ENCODE data around the gene KCNQ5.

KCNQ5 gene

DNA sequence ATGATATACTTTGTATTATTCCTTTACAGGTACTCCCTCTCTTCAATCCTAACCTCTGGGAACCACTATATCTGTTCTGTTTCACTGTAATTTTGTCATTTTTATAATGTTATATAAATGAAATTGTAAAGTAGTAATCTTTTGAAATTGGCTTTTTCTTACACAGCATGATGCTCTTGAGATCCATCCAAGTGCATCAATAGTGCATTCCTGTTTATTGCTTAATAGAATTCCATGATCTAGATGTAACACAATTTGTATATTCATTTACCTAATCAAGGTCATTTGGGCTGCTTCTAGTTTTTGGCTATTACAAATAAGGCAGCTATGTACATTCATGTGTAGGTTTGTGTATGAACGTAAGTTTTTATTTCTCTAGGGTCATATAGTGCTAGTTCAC, 428.8 kb downstream of the KCNQ5 start:
- DNase-seq (ENCODE audit: low read depth in 2 of 2): no peak

DNA sequence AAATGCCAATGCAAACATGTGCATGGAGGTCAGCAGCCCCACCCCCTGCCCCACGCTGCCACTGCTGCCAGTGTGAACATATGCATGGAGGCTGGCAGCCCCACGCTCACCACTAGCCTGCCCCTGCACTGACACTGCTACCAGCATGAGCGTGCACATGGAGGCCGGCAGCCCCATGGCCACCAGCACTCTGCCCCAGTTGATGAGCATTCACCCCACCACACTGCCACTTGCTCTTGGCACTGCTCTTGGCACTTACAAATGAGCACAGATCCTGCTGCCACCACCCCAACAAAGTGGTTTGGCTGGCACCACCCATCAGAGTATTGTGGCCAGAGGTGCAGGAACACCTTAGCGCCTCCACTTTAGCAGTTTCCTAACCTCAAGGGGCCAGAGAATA, 429.3 kb downstream of the KCNQ5 start:
- DNase-seq (ENCODE audit: low read depth in 2 of 2): no peak

DNA sequence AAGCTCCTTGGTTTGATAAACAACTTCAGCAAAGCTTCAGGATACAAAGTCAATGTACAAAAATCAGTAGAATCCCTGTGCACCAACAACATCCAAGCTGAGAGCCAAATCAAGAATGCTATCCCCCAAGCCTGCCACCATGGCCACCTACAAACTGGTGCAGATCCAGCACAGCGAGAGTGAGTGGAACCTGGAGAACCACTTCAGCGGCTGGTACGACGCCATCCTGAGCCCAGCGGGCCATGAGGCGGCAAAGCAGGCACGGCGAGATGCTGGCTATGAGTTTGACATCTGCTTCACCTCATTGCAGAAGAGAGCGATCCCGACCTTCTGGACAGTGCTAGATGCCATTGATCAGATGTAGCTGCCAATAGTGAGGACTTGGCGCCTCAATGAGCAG, 433.1 kb downstream of the KCNQ5 start:
- no peak for DNase-seq (ENCODE audit: low read depth in 2 of 2)

- no peak for DNase-seq (ENCODE audit: low read depth in 2 of 2)
These were observed 436.9 kb downstream of the KCNQ5 start for GRCh38 chr6:73058736-73059135.

DNA sequence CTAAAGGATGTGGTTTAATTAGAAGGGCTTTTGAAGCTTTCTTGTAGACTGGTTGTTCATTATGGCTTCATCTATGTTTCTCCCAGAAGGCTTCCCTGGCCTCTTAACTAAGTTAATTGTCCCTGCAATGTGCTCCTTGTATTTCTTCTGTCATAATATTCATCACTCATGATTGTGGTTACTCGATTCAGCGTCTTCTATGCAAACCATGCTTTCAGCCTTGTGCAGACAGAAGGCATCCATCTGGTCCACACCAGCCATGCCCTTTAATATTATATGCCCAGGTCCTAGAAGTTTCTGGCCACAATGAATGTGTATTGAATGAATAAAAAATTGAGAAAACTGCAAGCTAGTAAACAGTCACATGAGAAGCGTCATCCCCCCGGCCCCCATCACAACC, 440.3 kb downstream of the KCNQ5 start:
- DNase-seq (ENCODE audit: low read depth in 2 of 2): no peak

DNA sequence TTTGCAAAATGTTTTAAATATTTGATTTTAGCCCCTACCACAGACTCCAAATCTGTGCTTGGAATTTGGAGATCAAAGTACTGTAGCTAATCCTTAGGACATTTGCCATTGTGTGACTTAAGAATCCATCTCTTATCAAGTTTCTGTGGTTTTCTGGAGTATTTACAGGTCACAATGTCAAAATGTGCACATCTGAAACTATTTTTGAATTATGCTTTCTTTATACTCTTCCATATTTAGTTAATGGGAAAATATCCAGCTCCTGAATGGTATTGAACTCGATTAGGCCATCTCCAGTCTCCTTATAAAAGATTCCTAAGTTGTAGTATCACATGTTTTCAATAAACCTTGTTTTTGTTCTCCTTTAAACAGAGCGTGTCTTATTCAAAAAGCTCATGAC, 441.0 kb downstream of the KCNQ5 start:
- DNase-seq (ENCODE audit: low read depth in 2 of 2): no peak

DNA sequence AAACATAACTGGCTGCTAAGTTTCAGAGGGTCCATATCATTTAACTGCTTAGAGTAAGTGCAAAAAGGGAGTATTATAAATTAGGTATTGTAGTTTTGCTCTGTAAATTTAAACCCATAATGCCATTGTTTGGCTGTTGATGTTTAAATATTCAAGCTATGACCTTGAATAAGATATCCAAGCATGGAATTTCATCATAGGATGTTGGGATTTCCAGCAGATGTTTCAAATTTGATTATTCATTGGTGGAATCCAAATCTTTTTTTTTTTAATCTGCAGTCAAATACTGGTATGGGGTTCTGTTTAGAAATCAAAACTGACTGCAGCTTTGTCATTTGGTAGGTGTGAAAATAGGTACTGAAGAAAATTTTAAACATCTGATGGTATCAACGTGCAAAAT, 442.4 kb downstream of the KCNQ5 start:
- DNase-seq (ENCODE audit: low read depth in 2 of 2): no peak

GRCh38 chr6:73073238-73073637, 451.4 kb downstream of the KCNQ5 start:
- DNase-seq (ENCODE audit: low read depth in 2 of 2): no peak

- no peak for DNase-seq (ENCODE audit: low read depth in 2 of 2)
These were observed 452.3 kb downstream of the KCNQ5 start for GRCh38 chr6:73074175-73074574.

GRCh38 chr6:73076211-73076954, 454.5 kb downstream of the KCNQ5 start:
- no peak for DNase-seq (ENCODE audit: low read depth in 2 of 2)

DNA sequence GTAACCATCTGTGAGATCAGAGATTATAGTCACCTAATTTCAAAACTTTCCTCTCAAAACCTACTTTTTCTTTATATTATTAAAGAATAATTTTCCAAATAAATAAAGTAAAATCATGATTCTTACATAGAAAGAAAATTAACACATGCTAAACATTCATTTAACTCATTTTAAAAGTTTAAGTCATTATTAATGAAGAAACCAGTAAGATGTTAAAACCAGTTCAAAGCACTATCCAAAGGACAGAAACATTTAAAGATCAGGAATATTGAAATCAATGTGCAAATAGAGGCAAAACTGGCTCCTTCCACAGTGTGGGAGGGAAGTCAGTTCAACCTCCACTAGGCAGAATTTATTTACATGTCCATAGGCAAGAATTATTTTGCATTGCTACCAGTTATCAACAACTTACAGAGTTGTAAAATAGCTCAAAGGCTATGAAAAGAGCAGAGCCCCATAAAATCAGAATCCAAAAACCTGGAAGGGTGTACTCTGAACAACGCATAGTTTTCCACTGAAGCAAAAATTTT, 456.5 kb downstream of the KCNQ5 start:
- DNase-seq (ENCODE audit: low read depth in 2 of 2): no peak

DNA sequence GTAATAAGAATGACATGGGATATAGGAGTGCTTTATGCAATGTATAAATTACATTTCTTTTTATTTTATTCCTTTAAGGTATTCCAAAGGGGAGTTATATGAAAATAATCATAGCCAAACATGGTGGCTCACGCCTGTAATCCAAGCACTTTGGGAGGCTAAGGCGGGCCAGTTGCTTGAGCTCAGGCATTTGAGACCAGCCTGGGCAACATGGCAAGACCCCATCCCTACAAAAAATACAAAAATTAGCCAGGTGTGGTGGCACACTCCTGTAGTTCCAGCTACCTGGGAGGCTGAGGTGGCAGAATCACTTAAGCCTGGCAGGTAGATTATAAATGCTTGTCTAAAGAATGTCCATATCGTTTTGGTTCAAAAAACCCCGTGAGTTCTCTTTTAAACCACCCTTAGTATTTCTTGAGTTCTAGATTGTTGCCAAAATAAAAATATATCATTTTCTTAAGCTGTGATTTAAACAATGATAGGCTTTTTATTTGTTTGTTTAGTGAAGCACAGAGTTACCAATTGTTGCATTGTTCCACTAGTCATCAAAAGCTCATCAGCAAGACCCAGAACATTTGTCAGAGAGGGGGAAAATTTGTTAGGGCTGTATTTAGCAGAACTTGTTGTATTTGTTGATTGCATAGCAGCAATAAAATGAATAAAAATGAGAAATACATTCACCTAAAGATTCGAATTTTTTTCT, 457.2 kb downstream of the KCNQ5 start:
- no peak for DNase-seq (ENCODE audit: low read depth in 2 of 2)

DNA sequence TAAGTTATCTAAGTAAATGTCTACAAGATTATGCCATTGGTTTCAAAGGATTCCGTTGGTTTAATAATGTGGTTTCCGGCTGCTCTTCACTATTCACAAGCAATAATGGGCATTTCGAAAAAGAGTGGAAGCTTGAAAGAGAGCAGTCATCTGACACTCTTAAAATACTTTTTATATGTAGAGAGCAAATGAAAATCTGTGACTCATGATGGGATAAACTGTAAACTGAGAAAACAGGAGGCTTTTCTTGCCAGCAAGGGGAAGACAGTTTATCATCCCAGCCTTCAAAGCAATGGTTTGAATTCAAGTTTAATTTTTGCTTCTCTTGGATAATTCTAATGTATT, 457.7 kb downstream of the KCNQ5 start:
- DNase-seq (ENCODE audit: low read depth in 2 of 2): no peak

- no peak for DNase-seq (ENCODE audit: low read depth in 2 of 2)
These were observed 458.1 kb downstream of the KCNQ5 start for GRCh38 chr6:73079978-73080377.

DNA sequence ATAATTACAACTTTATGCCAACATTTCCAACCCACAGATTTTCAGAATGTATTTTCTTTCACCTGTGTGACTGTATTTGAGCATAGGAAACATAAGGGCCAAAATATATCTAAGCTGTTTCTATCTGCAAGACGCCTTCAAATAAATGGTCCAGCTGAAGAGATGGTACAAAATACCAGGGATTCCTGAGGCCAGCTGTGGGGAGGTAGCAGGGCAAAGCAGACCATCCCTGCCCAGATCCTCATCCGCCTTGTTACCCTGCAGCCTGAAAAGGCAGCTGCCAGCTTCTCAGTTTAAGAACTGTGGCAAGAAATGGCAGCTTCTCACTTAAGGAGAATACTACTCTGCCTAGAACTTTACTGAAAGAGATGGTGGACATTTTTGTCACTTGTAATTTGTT, 460.1 kb downstream of the KCNQ5 start:
- no peak for DNase-seq (ENCODE audit: low read depth in 2 of 2)

- no peak for DNase-seq (ENCODE audit: low read depth in 2 of 2)
These were observed 462.0 kb downstream of the KCNQ5 start for GRCh38 chr6:73083886-73084285.

DNA sequence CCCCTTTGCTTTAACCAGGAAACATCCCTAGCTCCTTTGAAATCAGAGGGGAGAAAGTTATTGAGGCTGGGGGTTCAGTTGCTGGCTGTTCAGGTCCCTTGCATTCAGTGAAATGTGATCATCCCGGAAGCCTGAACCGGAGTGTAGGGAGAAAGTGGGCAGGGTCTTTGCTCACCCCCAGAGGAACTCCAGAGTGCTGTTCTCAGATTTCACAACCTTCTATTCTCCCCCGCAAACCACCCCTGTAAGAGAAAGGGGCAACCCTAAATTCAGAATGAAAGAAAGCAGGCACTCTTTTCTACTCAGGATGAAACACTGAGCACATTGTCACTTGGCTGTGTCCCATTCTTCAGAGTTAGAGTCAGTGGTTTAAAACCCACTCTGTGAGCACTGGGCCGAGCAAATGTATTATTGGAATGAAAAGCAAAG, 463.6 kb downstream of the KCNQ5 start:
- DNase-seq (ENCODE audit: low read depth in 2 of 2): no peak

DNA sequence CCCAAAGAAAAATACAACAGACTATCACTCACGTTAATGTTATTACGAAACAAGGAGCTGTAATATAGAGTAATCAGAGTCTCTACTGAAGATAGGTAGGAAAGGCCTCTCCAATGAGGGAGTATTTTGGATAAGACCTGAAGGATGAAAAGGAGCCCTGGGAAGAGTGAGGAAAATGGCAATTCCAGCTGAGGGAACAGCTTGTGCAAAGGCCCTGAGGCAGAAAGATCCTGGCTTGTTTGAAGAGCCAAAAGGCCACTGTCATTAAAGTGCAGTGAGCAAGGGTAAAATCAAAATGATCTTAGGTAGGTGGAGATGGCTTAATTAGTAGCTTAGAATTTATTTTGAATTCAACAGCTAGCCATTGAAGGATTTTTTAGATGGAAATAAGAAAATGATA, 464.9 kb downstream of the KCNQ5 start:
- no peak for DNase-seq (ENCODE audit: low read depth in 2 of 2)

DNA sequence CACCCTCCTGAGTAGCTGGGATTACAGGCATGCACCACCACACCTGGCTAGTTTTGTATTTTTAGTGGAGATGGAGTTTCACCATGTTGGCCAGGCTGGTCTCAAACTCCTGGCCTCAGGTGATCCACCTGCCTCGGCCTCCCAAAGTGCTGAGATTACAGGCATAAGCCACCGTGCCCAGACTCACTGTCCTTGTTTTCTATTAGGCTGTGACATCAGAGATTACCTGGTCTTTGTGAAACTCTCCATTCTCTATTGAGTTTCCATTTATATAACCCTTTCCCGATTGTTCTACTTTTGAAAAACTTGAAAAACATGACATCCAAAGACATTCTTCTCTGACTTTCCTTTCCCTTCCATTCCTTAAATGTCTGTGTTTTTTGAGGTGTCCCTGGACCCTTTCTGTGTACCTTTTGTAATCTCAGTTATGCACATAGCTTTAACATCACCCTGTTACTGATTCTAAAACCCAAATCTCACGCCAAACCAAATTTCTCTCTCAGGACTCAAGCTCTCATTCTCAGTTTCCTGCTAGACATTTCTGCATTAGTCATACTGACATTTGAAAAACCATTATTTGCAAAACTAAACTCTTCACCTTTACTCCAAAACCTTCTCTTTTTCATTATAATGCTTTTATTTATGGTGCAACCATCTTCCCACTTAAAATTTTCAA, 466.4 kb downstream of the KCNQ5 start:
- no peak for DNase-seq (ENCODE audit: low read depth in 2 of 2)

GRCh38 chr6:73104921-73105320, 483.1 kb downstream of the KCNQ5 start:
- DNase-seq (ENCODE audit: low read depth in 2 of 2): no peak

- no peak for DNase-seq (ENCODE audit: low read depth in 2 of 2)
These were observed 485.2 kb downstream of the KCNQ5 start for GRCh38 chr6:73107016-73107415.

DNA sequence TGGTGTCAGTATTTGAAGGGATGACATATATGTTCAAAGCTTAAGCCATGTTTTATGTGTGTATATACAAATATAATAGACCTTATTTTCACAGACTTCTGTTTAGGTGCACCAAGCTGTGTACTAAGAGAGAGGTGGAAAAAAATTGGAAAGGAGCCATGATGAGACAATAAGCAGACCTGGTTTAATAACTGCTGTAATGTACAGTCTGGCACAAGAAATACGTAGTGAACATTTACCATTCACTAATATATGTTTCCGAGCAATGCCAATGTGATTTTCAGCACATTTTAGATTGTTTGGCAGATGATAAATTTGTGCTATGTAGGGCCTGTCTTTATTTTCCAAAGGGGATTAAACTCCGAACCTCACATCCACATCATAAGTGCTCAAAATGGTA, 487.1 kb downstream of the KCNQ5 start:
- DNase-seq (ENCODE audit: low read depth in 2 of 2): no peak

GRCh38 chr6:73109659-73110058, 487.8 kb downstream of the KCNQ5 start:
- DNase-seq (ENCODE audit: low read depth in 2 of 2): no peak

Measured in activated CD4-positive, alpha-beta T cell treated with anti-CD3 and anti-CD28 coated beads for 24 hours (primary cell).